ENCODE data around the gene OBSCN. TPM values are rescaled to one million over a fixed set of nuclear protein-coding genes. Genes with fewer than 3 reads are reported as not detected.

Gene OBSCN
- total and polyA plus RNA-seq, 2 of the 13 experiments (the other 11 are each of a cell fraction or from before 2014, with no cell fraction given), result 0.20 TPM

GRCh38 chr1:228339059-228339704 is 131.3 kb downstream of the OBSCN start:
- TF ChIP-seq BRCA1 (CRISPR knock-in tag; IDR thresholded peaks at IDR 0.05) (no peak), MNT (IDR thresholded peaks at IDR 0.05) (peak; percentile 79)
- Histone ChIP-seq H3K9ac (ENCODE audit: insufficient read depth, low read depth, low read length) (no peak overlapping the region), H3K4me2 (ENCODE audit: low read depth, low read length) (no peak overlapping the region), H3K79me2 (ENCODE audit: insufficient read depth, low read length) (no peaks in the 10 kb centered on the region), H3K36me3 (replicated peaks in 1 of 2; ENCODE audit: control insufficient read depth in 1 of 2, insufficient read depth in 2 of 2, low read length in 2 of 2) (no peaks in the 10 kb centered on the region), H3K4me1 (ENCODE audit: insufficient read depth, low read length) (no peaks in the 10 kb centered on the region), H2AFZ (ENCODE audit: low read length) (no peak overlapping the region), H3K4me3 (replicated peaks in 1 of 3; ENCODE audit: insufficient read depth in 1 of 3, low read depth in 2 of 3, low read length in 3 of 3) (no peak overlapping the region), H3K27me3 (ENCODE audit: control insufficient read depth in 1 of 2, insufficient read depth in 2 of 2, low read length in 2 of 2) (peaks cover 5 to 11% of the 10 kb centered on the region in 2 experiments; a peak in 2 of 5 replicates), H3K27ac (ENCODE audit: extremely low read length, insufficient read depth, low read length) (no peak overlapping the region), H3K9me3 (ENCODE audit: low read length) (no peaks in the 10 kb centered on the region), H4K20me1 (ENCODE audit: insufficient read depth, low read length) (no peaks in the 10 kb centered on the region)
- FAIRE-seq (no peak), ATAC-seq (no peak), DNase-seq (ENCODE audit: low spot score) (no peak)
- CTCF ChIA-PET (ENCODE audit: low intra/inter-chr PET ratio, low total read pairs), result no interaction called here
- in situ Hi-C loops (cut with HindIII; ENCODE audit: extremely low pct_ligation_motif_present, low pct_unique_long_range_greater_than_20kb) (no loop called here), intact Hi-C loops (cut with micrococcal nuclease; ENCODE audit: unreplicated experiment) (no loop called here)
- POLR2A ChIA-PET, result no interaction called here
- 70% methylated on average over 5 of the region's 9 CpGs for WGBS (ENCODE audit: low lambda C conversion rate)
- no TSS peak for BruUV-seq (replicated peaks)

- TF ChIP-seq GLI4 (CRISPR knock-in tag; IDR thresholded peaks at IDR 0.05; ENCODE audit: borderline replicate concordance), result no peak
- no peak for TF ChIP-seq HOXA7 (CRISPR knock-in tag; IDR thresholded peaks at IDR 0.05)
- TF ChIP-seq SOX13 (IDR thresholded peaks at IDR 0.05), result no peak
- no peak for TF ChIP-seq SOX13 (CRISPR knock-in tag; conservative IDR thresholded peaks at IDR 0.05 in 1 of 2, IDR thresholded peaks at IDR 0.05 in 1 of 2)
- in situ Hi-C loops (cut with HindIII; ENCODE audit: extremely low pct_ligation_motif_present, low pct_unique_long_range_greater_than_20kb) (no loop called here), intact Hi-C loops (cut with micrococcal nuclease; ENCODE audit: unreplicated experiment) (no loop called here)
- DNase-seq (ENCODE audit: low spot score) (no peak), FAIRE-seq (no peak), ATAC-seq (no peak; the same call in 2 of the 3 replicates)
- ChIA-PET POLR2A (no interaction called here), CTCF (ENCODE audit: low intra/inter-chr PET ratio, low total read pairs) (interaction anchor here (1.9 kb wide), 1 partner anchor 176 kb away, joined by 9 read pairs; no protein-coding TSS in a partner anchor)
- no peaks in the 10 kb centered on the region for H3K9me3 ChIP-seq (ENCODE audit: low read length)
- H3K4me1 ChIP-seq (ENCODE audit: insufficient read depth, low read length), result no peaks in the 10 kb centered on the region
- no peak overlapping the region for H3K4me2 ChIP-seq (ENCODE audit: low read depth, low read length)
- BruUV-seq (replicated peaks), result no TSS peak
- no peak overlapping the region for H3K27ac ChIP-seq (ENCODE audit: extremely low read length, insufficient read depth, low read length)
- H3K27me3 ChIP-seq (ENCODE audit: control insufficient read depth in 1 of 2, insufficient read depth in 2 of 2, low read length in 2 of 2), result peaks cover 3 to 11% of the 10 kb centered on the region in 2 experiments; a peak in 2 of 5 replicates
- WGBS (ENCODE audit: low lambda C conversion rate), result 47% methylated on average over 10 of the region's 24 CpGs
- H3K36me3 ChIP-seq (replicated peaks in 1 of 2; ENCODE audit: control insufficient read depth in 1 of 2, insufficient read depth in 2 of 2, low read length in 2 of 2), result no peaks in the 10 kb centered on the region
- H3K9ac ChIP-seq (ENCODE audit: insufficient read depth, low read depth, low read length), result no peak overlapping the region
- H2AFZ ChIP-seq (ENCODE audit: low read length), result no peak overlapping the region
- no peaks in the 10 kb centered on the region for H4K20me1 ChIP-seq (ENCODE audit: insufficient read depth, low read length)
- H3K79me2 ChIP-seq (ENCODE audit: insufficient read depth, low read length), result no peaks in the 10 kb centered on the region
- H3K4me3 ChIP-seq (replicated peaks in 1 of 3; ENCODE audit: insufficient read depth in 1 of 3, low read depth in 2 of 3, low read length in 3 of 3), result no peak overlapping the region
Measured at GRCh38 chr1:228339766-228340685, 132.2 kb downstream of the OBSCN start.
